GM10266 (cell line): ENCODE measurements around the gene PRADC1.

Experiments
- DNase-seq: peaks from one replicate; pipeline ENCODE4 v3.0.0; 2012; ENCODE audit errors: extremely low spot score
- TF ChIP-seq, protein P1 (sequence below): IDR thresholded peaks from 2 replicates; pipeline ENCODE4 v1.5.1; 2012; ENCODE audit warnings: mild to moderate bottlenecking, low read depth; ENCODE audit not compliant: control insufficient read depth, insufficient read depth; ENCODE audit errors: missing control alignments

The PRADC1 gene

DNA sequence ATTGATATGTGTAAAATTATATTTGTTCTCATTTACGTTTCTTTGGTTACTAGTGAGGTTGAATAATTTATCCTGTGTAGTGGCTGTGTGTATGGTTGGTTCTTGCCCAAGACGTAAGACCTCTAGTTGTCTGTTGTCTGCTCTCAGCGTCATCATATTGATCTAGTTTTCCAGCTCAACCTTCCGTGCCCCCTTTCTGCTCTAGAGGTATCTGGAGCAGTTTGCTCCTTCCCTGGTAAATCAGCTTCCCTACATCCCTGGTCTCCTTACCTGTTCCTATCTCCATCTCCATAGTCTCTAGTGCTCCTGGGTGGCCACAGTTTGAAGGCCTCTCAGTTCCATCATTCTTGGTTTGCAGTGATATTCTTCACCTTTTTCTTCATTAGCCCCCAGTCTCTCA is 17.8 kb downstream of the PRADC1 start:
- TF ChIP-seq, protein P1, sequence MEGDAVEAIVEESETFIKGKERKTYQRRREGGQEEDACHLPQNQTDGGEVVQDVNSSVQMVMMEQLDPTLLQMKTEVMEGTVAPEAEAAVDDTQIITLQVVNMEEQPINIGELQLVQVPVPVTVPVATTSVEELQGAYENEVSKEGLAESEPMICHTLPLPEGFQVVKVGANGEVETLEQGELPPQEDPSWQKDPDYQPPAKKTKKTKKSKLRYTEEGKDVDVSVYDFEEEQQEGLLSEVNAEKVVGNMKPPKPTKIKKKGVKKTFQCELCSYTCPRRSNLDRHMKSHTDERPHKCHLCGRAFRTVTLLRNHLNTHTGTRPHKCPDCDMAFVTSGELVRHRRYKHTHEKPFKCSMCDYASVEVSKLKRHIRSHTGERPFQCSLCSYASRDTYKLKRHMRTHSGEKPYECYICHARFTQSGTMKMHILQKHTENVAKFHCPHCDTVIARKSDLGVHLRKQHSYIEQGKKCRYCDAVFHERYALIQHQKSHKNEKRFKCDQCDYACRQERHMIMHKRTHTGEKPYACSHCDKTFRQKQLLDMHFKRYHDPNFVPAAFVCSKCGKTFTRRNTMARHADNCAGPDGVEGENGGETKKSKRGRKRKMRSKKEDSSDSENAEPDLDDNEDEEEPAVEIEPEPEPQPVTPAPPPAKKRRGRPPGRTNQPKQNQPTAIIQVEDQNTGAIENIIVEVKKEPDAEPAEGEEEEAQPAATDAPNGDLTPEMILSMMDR = no peak
- DNase-seq = no peak

DNA sequence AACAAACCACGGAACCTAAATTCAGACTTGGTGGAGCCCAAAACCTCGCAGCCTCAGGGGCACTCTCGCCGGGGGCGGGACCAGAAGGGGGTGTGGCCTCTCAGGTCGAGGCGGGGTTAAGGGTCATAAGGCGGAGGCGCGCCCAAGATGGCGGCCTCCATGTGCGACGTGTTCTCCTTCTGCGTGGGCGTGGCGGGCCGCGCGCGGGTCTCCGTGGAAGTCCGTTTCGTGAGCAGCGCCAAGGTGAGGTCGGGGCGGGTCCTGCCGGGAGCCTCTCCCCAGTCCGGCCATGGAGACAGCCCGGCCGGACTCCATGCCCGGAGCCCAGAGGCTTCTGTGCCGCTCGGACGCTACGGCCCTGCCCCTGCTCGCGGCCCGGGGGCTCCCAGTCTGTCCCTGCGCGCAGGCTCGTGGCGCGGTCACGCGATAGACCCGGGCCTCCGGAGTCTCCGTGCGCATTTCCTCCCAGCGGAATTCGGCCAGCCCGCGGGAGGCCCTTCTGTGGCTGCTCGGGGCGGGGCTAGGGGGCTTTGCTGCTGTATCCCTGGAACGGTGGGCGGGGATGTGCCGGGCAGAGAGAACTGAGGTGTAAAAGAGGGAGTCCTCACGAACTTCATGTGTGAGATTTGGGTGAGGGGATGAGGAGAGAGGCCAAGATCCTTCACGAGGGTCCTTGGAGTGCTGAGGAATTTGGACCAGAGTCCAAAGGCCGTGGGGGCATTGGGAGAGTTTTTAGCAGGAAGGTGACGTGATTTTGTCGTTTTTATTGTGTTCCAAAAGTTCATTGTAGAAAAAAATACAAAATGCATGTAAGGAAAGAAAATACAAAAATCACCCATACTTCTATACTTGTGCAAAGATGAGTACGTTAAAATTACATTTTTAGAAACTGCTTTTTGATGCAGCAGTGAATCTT is 18.7 kb downstream of the PRADC1 start, which contains the start of gene SMYD5:
SMYD5 (plus strand) TSS at position 126 of the 916 bp plus-strand sequence; CDS start at position 148, 22 bp downstream.
- peak; percentile 94 for DNase-seq
- TF ChIP-seq, protein P1 = no peak

DNA sequence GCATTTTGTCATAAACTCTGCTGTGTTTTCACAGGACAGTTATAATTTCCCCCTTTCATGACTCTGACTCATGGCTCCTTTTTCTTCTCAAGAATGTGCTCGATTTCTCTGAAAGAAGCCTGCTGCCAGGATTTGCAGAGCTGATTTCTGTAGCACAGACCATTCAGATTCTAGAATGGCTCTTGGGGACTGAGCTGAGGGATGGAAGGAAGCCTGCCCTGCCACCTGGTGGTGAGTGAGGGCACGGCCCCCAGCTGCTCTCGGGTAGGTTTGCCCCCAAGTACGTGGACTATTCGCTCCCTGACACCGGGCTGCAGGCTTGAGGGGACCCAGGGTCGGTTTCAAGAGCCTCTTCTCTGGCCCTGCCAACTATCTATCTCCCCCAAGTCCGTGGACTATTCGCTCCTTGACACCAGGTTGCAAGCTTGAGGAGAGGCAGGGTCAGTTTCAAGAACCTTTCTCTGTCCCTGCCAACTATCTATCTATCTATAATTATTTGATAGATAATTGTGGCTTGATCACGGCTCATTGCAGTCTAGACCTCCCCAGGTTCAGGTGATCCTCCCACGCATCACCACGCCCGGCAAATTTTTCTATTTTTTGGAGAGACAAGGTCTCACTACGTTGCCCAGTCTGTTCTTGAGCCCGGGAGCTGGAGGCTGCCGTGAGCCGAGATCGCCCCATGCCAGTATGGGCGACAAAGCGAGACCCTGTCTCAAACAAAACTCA is 20.4 kb downstream of the PRADC1 start:
- TF ChIP-seq, protein P1 = peak; percentile 90
- peak; percentile 88 for DNase-seq

DNA sequence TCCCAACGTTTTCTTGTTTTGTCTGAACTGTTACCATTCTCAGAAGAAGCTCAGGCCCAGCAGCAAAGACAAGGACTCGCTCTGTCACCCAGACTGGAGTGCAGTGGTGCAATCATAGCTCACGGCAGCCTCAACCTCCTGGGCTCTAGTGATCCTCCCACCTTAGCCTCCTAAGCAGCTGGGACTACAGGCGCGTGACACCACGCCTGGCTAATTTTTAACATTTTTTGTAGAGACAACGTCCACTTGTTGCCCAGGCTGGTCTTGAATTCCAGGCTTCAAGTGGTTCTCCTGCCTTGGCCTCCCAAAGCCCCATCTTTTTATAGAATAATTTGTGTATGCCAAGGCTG is 21.0 kb downstream of the PRADC1 start:
- no peak for DNase-seq
- TF ChIP-seq, protein P1 = no peak

DNA sequence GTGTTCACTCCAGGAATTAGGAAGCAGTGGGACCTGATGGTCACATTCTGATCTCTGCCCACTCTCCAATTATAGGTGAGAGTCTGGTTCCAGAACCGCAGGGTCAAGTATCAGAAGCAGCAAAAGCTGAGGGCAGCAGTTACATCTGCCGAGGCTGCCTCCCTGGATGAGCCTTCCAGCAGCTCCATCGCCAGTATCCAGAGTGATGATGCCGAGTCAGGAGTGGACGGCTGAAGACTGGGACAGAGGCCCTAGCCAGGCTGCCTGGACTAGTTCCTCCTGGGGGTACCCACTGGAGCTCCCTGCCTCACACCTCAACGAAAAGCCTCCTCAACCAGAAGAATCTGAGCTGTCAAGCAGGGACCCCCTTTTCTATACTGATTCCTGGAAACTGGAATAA is 22.3 kb downstream of the PRADC1 start:
- TF ChIP-seq, protein P1 = no peak
- DNase-seq = no peak

DNA sequence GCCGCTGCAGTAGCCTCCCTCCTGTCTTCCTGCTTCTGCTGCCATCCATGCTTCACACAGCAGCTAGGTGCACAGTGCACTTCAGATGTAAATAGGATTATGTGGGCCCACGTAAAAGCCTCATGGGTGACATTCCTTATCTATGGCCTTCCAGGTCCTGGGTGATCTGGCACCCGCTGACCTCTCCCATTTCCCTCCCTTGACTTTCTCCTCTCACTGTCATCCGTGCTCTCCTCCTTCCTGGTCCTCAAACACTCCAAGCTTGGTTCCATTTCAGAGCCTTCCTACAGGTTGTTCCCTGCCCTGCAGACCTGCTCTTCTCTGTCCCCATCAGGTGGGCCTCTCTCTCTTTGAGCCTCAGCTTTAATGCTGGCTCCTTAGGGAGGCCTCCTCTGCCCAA is 23.0 kb downstream of the PRADC1 start:
- DNase-seq = no peak
- TF ChIP-seq, protein P1 = no peak
